PC-3 (cell line): ENCODE results near the gene ADRM1. TPM values are rescaled to one million over a fixed set of nuclear protein-coding genes. Genes with fewer than 3 reads are reported as not detected.

Source experiments
- ATAC-seq: fragments of 200-7000 bp; cut with Tn5 transposase; 2 replicates; pipeline ENCODE4 v1.9.1; 2020; ENCODE audit warnings: mild to moderate bottlenecking, moderate library complexity
- BruUV-seq: library from RNA; stranded (reverse); fragments of 400-500 nt; replicated peaks from 2 replicates; lab custom pipeline; 2021; lab: Mats Ljungman, UMichigan
- CTCF ChIA-PET: fragments of 300-600 bp; sonication (Branson Sonifier 250); formaldehyde crosslinking; loops from one replicate; lab custom pipeline; 2022; ENCODE audit warnings: antibody characterized with exemption; lab: Charles Lee
- POLR2A ChIA-PET: fragments of 300-600 bp; sonication (Branson Sonifier 250); formaldehyde crosslinking; loops from one replicate; lab custom pipeline; 2022; ENCODE audit warnings: antibody characterized with exemption; ENCODE audit not compliant: unreplicated experiment; lab: Charles Lee
- DNase-seq: peaks from one replicate; pipeline ENCODE4 v3.0.0-alpha.2; 2015
- H2AFZ ChIP-seq: fragments of 300-600 bp; sonication (generic); 2 replicates; pipeline ENCODE4 v1.6.0; 2016; ENCODE audit warnings: antibody characterized with exemption, low read length
- H3F3A ChIP-seq: fragments of 300-600 bp; sonication (generic); one replicate; pipeline ENCODE4 v1.6.0; 2017; ENCODE audit warnings: antibody characterized with exemption, low read length, control low read depth, mild to moderate bottlenecking; ENCODE audit not compliant: unreplicated experiment
- H3K27ac ChIP-seq: fragments of 300-600 bp; sonication (generic); 2 replicates; pipeline ENCODE4 v1.5.1; 2016; ENCODE audit warnings: mild to moderate bottlenecking, low read length
- H3K27me3 ChIP-seq: fragments of 300-600 bp; sonication (generic); 2 replicates; pipeline ENCODE4 v1.6.1; 2016; ENCODE audit warnings: low read length, mixed read lengths
- H3K36me3 ChIP-seq: fragments of 300-600 bp; sonication (generic); 2 replicates; pipeline ENCODE4 v1.6.1; 2016; ENCODE audit warnings: low read depth, mixed run types, low read length, mixed read lengths
- H3K4me1 ChIP-seq: fragments of 300-600 bp; sonication (generic); 2 replicates; pipeline ENCODE4 v1.5.1; 2016; ENCODE audit warnings: low read length; ENCODE audit not compliant: insufficient read depth
- H3K4me2 ChIP-seq: fragments of 300-600 bp; sonication (generic); 2 replicates; pipeline ENCODE4 v1.6.0; 2016; ENCODE audit warnings: low read length
- H3K4me3 ChIP-seq: fragments of 300-600 bp; sonication (generic); 2 replicates; pipeline ENCODE4 v1.5.1; 2016; ENCODE audit warnings: mild to moderate bottlenecking, low read length, mixed read lengths
- H3K79me2 ChIP-seq: fragments of 300-600 bp; sonication (generic); 2 replicates; pipeline ENCODE4 v1.6.1; 2017; ENCODE audit warnings: low read length, mixed read lengths
- H3K9ac ChIP-seq: fragments of 300-600 bp; sonication (generic); 2 replicates; pipeline ENCODE4 v1.6.0; 2016; ENCODE audit warnings: mild to moderate bottlenecking, low read length
- H3K9me2 ChIP-seq: fragments of 300-600 bp; sonication (generic); replicated peaks from 2 replicates; pipeline ENCODE4 v1.6.1; 2016; ENCODE audit warnings: mixed run types, low read length, mixed read lengths
- H3K9me3 ChIP-seq: fragments of 300-600 bp; sonication (generic); 2 replicates; pipeline ENCODE4 v1.6.1; 2016; ENCODE audit warnings: low read length, mixed read lengths
- H4K20me1 ChIP-seq: fragments of 300-600 bp; sonication (generic); 2 replicates; pipeline ENCODE4 v1.6.1; 2016; ENCODE audit warnings: low read length, mixed read lengths
- EZH2 ChIP-seq: fragments of 300-600 bp; sonication (generic); IDR thresholded peaks from one replicate; pipeline ENCODE4 v1.6.1; 2017; ENCODE audit warnings: antibody characterized with exemption, mild to moderate bottlenecking, low read length; ENCODE audit not compliant: unreplicated experiment
- EZH2phosphoT487 ChIP-seq: fragments of 300-600 bp; sonication (generic); IDR thresholded peaks from 2 replicates; pipeline ENCODE4 v1.6.1; 2018; ENCODE audit warnings: mild to moderate bottlenecking, antibody characterized with exemption, low read length, borderline replicate concordance
- intact Hi-C: fragments of 100-400 bp; cut with micrococcal nuclease; formaldehyde crosslinking; loops from 2 replicates; pipeline ENCODE4 v1.9.0; 2023
- total RNA-seq: library from RNA; depleted of rRNA; stranded (reverse); fragments of >200 nt; gene quantifications from 2 replicates; pipeline ENCODE4 v1.2.3, GENCODE V29; 2014
- TF ChIP-seq, protein P1 (sequence below): fragments of 300-600 bp; sonication (generic); conservative IDR thresholded peaks from 2 replicates; pipeline ENCODE4 v1.5.1; 2017; ENCODE audit warnings: antibody characterized with exemption, low read depth, mild to moderate bottlenecking, low read length

The ADRM1 gene
- total RNA-seq, 1 experiment from 2014 or later, result 374 TPM

DNA sequence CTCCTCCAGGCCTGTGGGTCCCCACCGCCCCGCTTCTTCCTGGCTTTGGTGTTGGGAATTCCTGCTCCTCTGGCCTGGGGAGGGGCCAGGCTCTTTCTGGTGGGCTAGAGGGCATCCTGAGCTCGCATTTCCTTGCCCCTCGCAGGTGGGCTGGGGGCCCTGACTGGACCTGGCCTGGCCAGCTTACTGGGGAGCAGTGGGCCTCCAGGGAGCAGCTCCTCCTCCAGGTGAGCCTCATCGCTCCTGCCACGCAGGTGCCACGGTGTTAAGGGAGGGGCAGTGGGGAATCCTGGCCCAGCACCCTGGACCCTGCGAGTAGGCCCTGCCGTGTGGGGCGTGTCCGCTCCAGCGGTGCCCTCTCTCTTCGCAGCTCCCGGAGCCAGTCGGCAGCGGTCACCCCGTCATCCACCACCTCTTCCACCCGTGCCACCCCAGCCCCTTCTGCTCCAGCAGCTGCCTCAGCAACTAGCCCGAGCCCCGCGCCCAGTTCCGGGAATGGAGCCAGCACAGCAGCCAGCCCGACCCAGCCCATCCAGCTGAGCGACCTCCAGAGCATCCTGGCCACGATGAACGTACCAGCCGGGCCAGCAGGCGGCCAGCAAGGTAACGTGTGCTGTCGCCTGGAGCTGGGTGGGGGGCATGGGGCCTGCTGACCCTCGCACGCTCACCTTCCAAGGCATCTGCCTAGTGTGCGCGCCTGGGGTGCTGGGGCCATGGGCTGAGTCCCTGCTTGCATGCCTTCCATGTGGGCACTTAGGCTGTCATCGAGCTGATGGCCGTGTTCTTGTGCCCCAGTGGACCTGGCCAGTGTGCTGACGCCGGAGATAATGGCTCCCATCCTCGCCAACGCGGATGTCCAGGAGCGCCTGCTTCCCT is 4.7 kb downstream of the ADRM1 start:
- ChIA-PET POLR2A (no interaction called here), CTCF (interaction anchor here (1.1 kb wide), 1 partner anchor 75 kb away, joined by 3 read pairs; no protein-coding TSS in a partner anchor)
- Histone ChIP-seq H3F3A (peaks cover 16% of the 10 kb centered on the region), H3K4me1 (peaks cover 25% of the 10 kb centered on the region), H3K27ac (no peak overlapping the region), H4K20me1 (peaks cover 55% of the 10 kb centered on the region), H3K27me3 (no peaks in the 10 kb centered on the region), H3K9me2 (no peaks in the 10 kb centered on the region), H2AFZ (no peak overlapping the region), H3K79me2 (peaks cover 46% of the 10 kb centered on the region), H3K9me3 (no peaks in the 10 kb centered on the region), H3K36me3 (peaks cover 61% of the 10 kb centered on the region), H3K4me3 (no peak overlapping the region), H3K9ac (no peak overlapping the region), H3K4me2 (no peak overlapping the region)
- no TSS peak for BruUV-seq
- TF ChIP-seq EZH2phosphoT487 (no peak), EZH2 (no peak)
- TF ChIP-seq, protein P1, sequence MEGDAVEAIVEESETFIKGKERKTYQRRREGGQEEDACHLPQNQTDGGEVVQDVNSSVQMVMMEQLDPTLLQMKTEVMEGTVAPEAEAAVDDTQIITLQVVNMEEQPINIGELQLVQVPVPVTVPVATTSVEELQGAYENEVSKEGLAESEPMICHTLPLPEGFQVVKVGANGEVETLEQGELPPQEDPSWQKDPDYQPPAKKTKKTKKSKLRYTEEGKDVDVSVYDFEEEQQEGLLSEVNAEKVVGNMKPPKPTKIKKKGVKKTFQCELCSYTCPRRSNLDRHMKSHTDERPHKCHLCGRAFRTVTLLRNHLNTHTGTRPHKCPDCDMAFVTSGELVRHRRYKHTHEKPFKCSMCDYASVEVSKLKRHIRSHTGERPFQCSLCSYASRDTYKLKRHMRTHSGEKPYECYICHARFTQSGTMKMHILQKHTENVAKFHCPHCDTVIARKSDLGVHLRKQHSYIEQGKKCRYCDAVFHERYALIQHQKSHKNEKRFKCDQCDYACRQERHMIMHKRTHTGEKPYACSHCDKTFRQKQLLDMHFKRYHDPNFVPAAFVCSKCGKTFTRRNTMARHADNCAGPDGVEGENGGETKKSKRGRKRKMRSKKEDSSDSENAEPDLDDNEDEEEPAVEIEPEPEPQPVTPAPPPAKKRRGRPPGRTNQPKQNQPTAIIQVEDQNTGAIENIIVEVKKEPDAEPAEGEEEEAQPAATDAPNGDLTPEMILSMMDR, result no peak
- intact Hi-C loops, result no loop called here
- 0 out of 2 replicates have a peak, but pooled peaks have one; percentile 0 for ATAC-seq
- DNase-seq, result peak; percentile 39

DNA sequence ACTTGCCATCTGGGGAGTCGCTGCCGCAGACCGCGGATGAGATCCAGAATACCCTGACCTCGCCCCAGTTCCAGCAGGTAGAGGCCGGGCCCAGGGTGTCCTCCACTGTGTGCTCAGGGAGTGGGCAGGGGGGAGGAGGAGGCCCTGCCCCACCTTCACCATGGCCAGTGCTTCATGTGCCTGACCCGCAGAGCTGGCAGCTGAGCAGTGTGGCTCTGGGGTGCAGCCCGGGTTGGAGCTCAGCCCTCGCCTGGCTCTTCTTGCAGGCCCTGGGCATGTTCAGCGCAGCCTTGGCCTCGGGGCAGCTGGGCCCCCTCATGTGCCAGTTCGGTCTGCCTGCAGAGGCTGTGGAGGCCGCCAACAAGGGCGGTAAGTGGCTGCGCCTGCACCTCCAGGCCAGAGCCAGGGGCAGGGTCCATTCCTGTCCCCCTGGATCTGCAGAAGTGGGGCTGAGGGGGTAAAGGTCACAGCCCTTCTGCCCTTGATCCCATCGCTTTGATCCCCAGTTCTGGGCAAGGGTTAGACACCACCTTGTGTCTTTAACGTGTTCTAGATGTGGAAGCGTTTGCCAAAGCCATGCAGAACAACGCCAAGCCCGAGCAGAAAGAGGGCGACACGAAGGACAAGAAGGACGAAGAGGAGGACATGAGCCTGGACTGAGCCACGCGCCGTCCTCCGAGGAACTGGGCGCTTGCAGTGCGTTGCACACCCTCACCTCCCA is 5.5 kb downstream of the ADRM1 start:
- intact Hi-C loops, result no loop called here
- POLR2A ChIA-PET, result no interaction called here
- Histone ChIP-seq H3K36me3 (peaks cover 67% of the 10 kb centered on the region), H2AFZ (no peak overlapping the region), H4K20me1 (peaks cover 55% of the 10 kb centered on the region), H3K4me2 (no peak overlapping the region), H3K79me2 (peaks cover 41% of the 10 kb centered on the region), H3K27me3 (no peaks in the 10 kb centered on the region), H3F3A (peaks cover 16% of the 10 kb centered on the region), H3K27ac (no peak overlapping the region), H3K9me2 (no peaks in the 10 kb centered on the region), H3K4me1 (peaks cover 25% of the 10 kb centered on the region), H3K4me3 (no peak overlapping the region), H3K9ac (no peak overlapping the region), H3K9me3 (no peaks in the 10 kb centered on the region)
- BruUV-seq, result TSS peak; percentile 14
- TF ChIP-seq EZH2phosphoT487, result no peak
- no peak for TF ChIP-seq EZH2
- TF ChIP-seq, protein P1, result no peak
- no peak for DNase-seq
- no peak for ATAC-seq
- CTCF ChIA-PET, result no interaction called here
